ENCODE data around the gene RDX. TPM values are rescaled to one million over a fixed set of nuclear protein-coding genes. Genes with fewer than 3 reads are reported as not detected.
A peak's percentile ranks its signal among the peaks of the same experiment; 100 is the strongest.

The RDX gene
- total RNA-seq, 1 experiment from 2014 or later = 77.4 TPM

DNA sequence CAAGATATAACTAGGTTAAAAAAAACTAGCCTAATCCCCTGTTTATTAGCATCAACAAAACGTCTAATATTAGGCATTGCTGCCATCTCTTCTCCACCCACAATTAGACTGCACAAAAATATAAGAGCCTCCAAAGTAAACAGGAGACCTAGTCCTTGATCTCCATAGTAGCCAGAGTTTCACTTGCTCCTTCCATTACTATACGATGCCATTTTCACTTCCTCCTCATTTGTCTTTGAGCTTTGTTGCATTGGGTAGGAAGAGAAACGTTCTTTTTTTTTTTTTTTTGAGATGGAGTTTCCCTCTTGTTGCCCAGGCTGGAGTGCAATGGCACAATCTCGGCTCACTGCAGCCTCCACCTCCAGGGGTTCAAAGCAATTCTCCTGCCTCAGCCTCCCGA lies 42.3 kb upstream of the RDX start:
- ChIA-PET CTCF (no interaction called here), POLR2A (interaction anchor here (0.5 kb wide), 1 partner anchor 99 kb away, joined by 3 read pairs; no protein-coding TSS in a partner anchor)
- no peak overlapping the region for H3K4me3 Mint-ChIP-seq

DNA sequence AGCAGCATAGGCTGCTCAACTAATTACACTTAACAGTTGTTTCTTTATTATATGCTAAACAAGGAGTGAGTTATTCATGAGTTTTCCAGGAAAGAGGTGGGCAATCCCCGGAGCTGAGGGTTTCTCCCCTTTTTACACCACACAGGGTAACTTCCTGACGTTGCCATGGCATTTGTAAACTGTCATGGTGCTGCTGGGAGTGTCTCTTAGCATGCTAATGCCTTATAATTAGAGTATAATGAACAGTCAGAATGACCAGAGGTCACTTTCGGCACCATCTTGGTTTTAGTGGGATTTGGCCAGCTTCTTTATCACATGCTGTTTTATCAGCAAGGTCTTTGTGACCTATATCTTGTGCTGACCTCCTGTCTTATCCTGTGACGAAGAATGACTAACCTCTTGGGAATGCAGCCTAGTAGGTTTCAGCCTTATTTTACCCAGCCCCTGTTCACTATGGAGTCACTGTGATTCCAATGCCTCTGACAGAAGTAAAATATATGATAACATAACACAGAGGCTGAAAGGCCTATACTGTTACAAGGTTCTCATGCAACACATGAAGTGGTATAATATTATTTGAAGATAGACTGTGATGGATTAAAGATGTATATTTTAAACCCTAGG lies 41.3 kb upstream of the RDX start:
- Mint-ChIP-seq H3K36me3 (no peaks in the 10 kb centered on the region), H3K27ac (peak overlapping the region; percentile 41; the same call in 1 of the 2 replicates), H3K9me3 (no peaks in the 10 kb centered on the region), H3K27me3 (ENCODE audit: low read depth) (no peaks in the 10 kb centered on the region; the same call in 1 of the 2 replicates), H3K4me3 (no peak overlapping the region), H3K4me1 (peaks cover 21% of the 10 kb centered on the region)
- ChIA-PET POLR2A (no interaction called here), CTCF (no interaction called here)
- DNase-seq (ENCODE audit: low spot score) (no peak), ATAC-seq (peak; percentile 87)
- TF ChIP-seq MYBL2 (CRISPR knock-in tag; IDR thresholded peaks at IDR 0.05) (no peak), ATF1 (CRISPR knock-in tag; IDR thresholded peaks at IDR 0.05) (no peak), TEAD4 (CRISPR knock-in tag; IDR thresholded peaks at IDR 0.05) (no peak), EMX1 (CRISPR knock-in tag; IDR thresholded peaks at IDR 0.05) (no peak), ZNF317 (CRISPR knock-in tag; IDR thresholded peaks at IDR 0.05; ENCODE audit: borderline replicate concordance, low read depth) (no peak), SOX15 (CRISPR knock-in tag; IDR thresholded peaks at IDR 0.05) (no peak), ZNF423 (CRISPR knock-in tag; IDR thresholded peaks at IDR 0.05) (no peak)
- TF ChIP-seq, protein P1, sequence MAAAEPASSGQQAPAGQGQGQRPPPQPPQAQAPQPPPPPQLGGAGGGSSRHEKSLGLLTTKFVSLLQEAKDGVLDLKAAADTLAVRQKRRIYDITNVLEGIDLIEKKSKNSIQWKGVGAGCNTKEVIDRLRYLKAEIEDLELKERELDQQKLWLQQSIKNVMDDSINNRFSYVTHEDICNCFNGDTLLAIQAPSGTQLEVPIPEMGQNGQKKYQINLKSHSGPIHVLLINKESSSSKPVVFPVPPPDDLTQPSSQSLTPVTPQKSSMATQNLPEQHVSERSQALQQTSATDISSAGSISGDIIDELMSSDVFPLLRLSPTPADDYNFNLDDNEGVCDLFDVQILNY (CRISPR knock-in tag; IDR thresholded peaks at IDR 0.05) = no peak
- TF ChIP-seq, protein P2, sequence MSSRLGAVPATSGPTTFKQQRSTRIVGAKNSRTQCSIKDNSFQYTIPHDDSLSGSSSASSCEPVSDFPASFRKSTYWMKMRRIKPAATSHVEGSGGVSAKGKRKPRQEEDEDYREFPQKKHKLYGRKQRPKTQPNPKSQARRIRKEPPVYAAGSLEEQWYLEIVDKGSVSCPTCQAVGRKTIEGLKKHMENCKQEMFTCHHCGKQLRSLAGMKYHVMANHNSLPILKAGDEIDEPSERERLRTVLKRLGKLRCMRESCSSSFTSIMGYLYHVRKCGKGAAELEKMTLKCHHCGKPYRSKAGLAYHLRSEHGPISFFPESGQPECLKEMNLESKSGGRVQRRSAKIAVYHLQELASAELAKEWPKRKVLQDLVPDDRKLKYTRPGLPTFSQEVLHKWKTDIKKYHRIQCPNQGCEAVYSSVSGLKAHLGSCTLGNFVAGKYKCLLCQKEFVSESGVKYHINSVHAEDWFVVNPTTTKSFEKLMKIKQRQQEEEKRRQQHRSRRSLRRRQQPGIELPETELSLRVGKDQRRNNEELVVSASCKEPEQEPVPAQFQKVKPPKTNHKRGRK (CRISPR knock-in tag; IDR thresholded peaks at IDR 0.05; ENCODE audit: borderline replicate concordance) = no peak
- TF ChIP-seq, protein P3, sequence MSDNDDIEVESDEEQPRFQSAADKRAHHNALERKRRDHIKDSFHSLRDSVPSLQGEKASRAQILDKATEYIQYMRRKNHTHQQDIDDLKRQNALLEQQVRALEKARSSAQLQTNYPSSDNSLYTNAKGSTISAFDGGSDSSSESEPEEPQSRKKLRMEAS (CRISPR knock-in tag; IDR thresholded peaks at IDR 0.05) = no peak

More for the DNA sequence above, 42.3 kb upstream of the RDX start:
- ATAC-seq (no peak), DNase-seq (ENCODE audit: low spot score) (no peak)
- Mint-ChIP-seq H3K27ac (no peak overlapping the region), H3K27me3 (ENCODE audit: low read depth) (no peaks in the 10 kb centered on the region; the same call in 1 of the 2 replicates), H3K9me3 (peaks cover 3% of the 10 kb centered on the region), H3K4me1 (peaks cover 21% of the 10 kb centered on the region), H3K36me3 (no peaks in the 10 kb centered on the region)
- no peak for TF ChIP-seq ESRRA (CRISPR knock-in tag; IDR thresholded peaks at IDR 0.05; ENCODE audit: borderline replicate concordance)
- TF ChIP-seq, protein P4, sequence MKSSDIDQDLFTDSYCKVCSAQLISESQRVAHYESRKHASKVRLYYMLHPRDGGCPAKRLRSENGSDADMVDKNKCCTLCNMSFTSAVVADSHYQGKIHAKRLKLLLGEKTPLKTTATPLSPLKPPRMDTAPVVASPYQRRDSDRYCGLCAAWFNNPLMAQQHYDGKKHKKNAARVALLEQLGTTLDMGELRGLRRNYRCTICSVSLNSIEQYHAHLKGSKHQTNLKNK (CRISPR knock-in tag; IDR thresholded peaks at IDR 0.05) = no peak
- TF ChIP-seq, protein P5, sequence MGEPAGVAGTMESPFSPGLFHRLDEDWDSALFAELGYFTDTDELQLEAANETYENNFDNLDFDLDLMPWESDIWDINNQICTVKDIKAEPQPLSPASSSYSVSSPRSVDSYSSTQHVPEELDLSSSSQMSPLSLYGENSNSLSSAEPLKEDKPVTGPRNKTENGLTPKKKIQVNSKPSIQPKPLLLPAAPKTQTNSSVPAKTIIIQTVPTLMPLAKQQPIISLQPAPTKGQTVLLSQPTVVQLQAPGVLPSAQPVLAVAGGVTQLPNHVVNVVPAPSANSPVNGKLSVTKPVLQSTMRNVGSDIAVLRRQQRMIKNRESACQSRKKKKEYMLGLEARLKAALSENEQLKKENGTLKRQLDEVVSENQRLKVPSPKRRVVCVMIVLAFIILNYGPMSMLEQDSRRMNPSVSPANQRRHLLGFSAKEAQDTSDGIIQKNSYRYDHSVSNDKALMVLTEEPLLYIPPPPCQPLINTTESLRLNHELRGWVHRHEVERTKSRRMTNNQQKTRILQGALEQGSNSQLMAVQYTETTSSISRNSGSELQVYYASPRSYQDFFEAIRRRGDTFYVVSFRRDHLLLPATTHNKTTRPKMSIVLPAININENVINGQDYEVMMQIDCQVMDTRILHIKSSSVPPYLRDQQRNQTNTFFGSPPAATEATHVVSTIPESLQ (CRISPR knock-in tag; IDR thresholded peaks at IDR 0.05) = no peak
- TF ChIP-seq, protein P6, sequence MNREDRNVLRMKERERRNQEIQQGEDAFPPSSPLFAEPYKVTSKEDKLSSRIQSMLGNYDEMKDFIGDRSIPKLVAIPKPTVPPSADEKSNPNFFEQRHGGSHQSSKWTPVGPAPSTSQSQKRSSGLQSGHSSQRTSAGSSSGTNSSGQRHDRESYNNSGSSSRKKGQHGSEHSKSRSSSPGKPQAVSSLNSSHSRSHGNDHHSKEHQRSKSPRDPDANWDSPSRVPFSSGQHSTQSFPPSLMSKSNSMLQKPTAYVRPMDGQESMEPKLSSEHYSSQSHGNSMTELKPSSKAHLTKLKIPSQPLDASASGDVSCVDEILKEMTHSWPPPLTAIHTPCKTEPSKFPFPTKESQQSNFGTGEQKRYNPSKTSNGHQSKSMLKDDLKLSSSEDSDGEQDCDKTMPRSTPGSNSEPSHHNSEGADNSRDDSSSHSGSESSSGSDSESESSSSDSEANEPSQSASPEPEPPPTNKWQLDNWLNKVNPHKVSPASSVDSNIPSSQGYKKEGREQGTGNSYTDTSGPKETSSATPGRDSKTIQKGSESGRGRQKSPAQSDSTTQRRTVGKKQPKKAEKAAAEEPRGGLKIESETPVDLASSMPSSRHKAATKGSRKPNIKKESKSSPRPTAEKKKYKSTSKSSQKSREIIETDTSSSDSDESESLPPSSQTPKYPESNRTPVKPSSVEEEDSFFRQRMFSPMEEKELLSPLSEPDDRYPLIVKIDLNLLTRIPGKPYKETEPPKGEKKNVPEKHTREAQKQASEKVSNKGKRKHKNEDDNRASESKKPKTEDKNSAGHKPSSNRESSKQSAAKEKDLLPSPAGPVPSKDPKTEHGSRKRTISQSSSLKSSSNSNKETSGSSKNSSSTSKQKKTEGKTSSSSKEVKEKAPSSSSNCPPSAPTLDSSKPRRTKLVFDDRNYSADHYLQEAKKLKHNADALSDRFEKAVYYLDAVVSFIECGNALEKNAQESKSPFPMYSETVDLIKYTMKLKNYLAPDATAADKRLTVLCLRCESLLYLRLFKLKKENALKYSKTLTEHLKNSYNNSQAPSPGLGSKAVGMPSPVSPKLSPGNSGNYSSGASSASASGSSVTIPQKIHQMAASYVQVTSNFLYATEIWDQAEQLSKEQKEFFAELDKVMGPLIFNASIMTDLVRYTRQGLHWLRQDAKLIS (CRISPR knock-in tag; IDR thresholded peaks at IDR 0.05; ENCODE audit: borderline replicate concordance) = no peak
- no peak for TF ChIP-seq ELF4 (CRISPR knock-in tag; IDR thresholded peaks at IDR 0.05; ENCODE audit: low read depth)
- TF ChIP-seq SMAD4 (CRISPR knock-in tag; IDR thresholded peaks at IDR 0.05) = no peak
- no peak for TF ChIP-seq FOXK1 (CRISPR knock-in tag; IDR thresholded peaks at IDR 0.05)
- TF ChIP-seq, protein P7, sequence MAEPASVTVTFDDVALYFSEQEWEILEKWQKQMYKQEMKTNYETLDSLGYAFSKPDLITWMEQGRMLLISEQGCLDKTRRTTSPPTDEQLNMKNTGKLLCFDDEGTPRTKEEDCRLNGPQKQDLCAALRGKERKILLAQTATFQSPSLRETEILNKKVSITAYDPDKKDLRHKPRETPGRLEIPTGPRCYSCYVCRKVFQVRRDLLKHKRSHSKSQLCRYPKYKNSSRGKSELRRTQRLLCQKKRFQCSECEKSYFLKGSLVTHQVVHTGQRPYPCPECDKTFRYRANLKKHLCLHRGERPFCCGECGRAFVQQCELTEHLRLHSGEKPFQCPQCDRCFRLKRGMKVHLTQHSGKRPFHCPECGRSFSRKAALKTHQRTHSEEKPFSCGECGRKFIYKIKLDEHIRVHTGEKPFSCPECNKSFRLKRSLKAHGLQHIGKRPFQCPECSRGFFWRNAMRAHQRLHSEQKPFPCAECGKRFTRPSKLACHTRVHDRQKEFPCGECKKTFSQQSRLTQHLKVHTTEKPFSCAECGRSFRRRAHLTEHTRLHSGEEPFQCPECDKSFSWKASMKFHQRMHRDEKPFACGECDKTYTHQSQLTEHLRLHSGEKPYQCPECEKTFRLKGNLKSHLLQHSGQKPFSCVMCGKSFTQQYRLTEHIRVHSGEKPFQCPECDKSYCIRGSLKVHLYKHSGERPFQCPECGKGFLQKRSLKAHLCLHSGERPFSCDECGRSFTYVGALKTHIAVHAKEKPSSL (CRISPR knock-in tag; conservative IDR thresholded peaks at IDR 0.05) = no peak
- TF ChIP-seq ZNF396 (CRISPR knock-in tag; IDR thresholded peaks at IDR 0.05; ENCODE audit: borderline replicate concordance) = no peak
